SHP77 (cell line): ENCODE data around the gene NKX2-3.

Experiments
- DNase-seq, 2 experiments: peaks; one replicate each; lab custom pipeline; 2025; lab: John Stamatoyannopoulos, UW

Gene NKX2-3

DNA sequence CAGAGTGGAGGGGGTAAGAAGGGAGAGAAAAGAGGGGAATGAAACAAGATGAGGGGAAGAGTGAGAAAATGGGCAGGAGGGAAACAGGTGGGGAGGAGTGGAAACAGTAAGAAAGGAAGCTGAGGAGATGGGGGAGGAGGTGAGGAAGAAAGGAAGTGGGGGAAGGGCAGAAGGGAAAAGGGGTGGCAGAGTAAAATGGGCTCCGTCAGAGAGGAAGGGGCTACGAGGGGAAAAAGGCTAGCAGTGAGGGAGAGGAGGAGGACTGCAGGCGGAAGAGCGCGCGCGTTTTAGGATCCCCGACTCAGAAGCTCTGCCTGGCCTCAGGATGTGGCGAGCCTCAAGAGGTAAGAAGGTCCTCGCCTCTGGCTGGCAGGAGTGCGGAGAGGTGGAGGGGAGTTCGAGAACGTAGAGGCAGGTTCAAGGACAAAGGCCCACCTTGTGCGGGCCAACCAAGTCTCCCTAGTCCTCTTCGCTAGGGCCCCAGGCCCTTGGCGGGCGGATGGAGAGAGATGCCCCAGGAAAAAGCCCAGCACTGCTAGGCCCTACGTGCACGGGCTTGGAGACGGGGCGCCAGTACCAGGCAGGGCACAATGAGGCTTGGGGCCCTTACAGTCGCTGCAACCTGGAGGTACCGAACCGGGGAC is 5.8 kb upstream of the NKX2-3 start:
- DNase-seq: no peak

DNA sequence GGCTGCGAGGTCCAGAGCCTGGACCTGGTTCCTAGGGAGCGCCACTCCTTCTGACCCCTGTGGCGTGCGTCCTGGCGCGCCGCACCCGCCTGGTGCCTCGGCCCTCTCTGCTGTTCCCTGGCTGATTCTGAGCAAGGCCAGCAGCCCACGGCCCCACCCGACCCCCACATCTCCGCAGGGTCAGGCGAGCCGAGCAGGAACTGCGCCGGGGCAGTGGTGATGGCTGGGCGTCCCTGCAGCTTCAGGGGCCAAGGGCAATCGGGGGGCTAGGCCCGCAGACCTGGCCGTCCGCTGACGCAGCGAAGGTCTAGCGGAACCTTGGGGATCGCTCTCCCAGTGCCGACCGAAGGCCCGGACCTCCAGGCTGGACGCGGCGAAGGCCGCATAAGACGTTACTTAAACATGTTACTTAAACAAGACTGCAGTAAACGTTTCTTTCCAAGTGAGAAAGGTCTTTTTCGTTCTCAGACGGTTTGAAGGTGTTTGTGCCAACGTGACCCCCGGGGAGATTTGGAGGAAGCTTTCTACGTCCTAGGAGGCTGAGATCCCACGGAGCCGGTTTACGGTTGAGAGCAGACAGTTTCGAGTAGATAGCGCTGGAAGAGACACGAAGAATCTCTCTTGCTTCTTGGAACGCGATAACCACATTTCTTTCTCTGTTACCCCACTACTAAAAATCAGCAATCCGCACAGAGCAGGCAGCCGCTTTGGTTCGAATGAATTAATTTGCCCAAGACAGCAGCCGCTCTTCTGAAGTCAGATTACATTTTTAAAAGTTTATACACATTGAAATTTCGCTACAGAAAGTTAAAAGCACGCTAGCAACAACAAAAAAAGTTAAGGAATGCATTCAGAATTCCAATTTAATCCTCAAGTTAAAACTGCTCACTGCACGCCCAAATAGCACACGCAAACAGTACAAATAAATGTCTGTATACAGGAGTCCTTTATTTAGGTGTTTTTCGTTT is 4.9 kb upstream of the NKX2-3 start:
- DNase-seq: no peak

DNA sequence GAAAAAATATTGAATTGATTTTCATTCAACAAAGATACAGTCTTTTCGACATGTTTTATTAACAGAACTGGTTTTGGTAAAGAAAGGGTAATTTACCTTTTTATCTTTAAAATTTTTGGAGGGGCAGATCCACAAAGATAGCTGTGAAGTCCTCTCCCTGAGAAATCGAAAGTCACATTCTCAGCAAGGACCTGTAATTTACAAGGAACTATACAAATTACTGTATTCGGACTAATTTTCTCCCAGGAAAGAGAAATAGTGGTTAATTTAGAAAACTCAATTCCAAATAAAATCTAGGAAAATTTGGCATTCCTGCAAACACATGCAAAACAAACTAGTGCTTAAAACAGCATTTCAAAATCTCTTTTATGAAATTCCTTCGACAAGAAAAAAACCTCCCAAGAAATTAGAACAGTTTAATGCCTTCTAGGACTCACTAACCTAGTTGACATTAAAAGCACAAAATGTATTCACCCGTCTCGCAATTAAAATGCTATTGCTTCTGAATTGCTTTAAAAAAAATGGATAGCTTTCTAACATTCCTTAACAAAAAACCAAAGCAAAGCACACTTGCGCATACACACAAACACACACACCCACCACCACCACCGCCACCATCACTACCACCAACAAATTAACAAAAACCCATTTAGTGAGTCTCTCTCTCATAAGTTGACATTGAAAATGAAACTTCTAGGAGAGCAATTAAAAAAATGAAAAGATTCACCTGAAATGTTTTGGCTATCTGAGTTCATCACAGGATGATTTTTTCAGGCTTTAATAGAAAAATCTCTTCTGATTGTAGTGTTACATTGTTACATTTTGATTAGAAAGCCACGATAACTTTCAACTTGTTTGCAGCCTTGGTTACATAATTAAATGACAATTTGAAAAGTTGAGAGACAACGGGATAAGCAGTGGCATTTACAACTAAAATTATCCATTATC is 4.0 kb upstream of the NKX2-3 start:
- no peak for DNase-seq

DNA sequence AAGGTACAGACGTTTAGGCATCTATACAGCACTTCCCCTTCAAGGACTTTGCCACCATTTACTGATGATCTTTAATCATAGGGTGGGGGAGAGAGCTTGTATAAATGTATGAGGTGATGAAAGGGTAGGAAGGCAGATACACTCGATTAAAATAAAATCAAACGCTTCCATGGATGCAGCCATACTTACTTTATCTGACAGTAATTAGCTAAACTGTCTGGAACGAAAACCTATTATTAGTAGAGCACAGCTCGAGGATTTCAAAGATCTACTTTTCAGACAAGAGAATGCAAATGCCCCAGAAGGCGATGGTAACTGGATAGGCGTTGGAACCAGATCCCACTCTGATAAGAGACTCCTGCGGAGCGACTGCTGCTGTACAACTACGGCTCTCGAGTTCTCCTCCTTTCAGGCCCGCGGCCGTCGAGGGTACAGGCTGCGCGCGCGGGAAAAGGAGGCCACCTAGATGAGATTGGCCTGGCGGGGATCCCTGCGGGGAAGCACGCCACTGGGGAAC is 3.1 kb upstream of the NKX2-3 start:
- no peak for DNase-seq

DNA sequence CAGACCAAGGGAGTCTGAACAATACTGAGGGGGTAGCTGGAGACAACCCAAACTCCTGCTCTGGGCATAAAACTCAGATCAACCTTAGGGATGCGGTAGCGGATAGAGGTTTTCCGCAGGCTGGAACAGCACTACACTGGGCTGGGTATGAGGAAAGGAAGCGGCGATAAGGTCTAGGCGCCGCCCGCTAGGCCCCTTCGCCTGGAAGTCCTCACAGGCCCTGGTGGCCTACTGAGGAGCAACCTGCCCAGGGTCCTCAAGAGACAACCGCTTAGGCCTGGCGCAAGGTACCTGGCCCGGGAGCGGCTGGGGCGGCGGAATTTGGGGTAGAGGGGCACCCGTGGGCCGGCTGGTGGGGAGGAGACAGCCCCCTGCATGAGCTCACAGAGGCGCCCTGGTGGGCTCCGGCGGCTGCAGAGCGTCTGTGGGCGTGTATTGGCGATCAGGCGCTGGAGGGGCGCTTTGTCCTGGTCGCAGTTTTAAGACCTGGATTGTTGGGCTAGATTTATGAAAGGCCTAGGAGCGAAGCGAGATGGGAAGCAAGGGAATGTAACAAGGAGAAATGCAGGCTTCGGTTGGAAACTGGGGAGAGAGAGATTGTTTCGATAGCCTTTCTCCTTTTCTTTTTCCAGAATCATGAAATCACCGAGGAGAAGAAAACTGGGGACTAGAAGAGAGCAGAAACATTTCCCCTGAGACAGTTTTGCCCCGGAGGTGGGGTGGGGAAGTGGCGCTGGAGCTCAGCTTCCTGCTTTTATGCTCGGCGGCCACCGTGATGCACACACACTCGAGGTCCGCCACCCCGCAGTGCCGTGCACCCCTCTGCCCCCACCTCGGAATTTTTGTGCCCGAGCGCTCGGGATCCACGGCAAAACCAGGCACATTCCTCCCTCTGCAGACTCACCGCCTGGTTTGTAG is 2.4 kb upstream of the NKX2-3 start:
- no peak for DNase-seq

DNA sequence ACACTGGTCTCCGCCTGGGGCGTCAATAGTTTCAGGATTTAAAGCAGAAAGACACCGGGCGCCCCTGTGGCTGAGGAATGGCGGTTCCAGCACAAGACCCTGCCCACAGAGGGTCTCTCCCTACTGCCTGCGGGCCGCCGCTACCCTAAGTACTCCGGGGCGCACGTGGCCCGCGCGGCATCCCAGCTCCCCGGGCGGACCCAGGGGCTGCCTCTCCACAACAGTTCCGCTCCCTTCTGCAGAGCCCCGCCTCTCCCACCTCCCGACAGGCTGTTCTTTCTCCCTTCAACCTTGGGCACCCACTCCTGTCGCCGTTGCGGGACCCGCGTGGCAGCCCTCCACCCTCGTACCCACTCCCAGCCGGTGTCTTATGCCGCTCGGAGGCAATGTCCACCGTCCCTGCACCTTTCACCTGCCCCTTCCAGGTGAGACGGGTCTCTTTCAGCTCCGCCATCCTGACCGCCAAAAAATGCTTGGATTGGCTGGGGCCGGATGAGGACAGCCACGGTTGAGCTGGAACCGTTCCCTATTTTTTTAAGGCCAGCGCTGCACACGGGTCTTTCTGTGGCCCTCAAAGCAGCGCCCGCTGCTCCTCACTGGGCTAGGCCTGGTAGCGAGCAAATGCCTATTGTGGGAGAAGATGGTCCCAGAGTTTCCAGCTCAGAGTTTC is 1.6 kb upstream of the NKX2-3 start:
- no peak for DNase-seq

DNA sequence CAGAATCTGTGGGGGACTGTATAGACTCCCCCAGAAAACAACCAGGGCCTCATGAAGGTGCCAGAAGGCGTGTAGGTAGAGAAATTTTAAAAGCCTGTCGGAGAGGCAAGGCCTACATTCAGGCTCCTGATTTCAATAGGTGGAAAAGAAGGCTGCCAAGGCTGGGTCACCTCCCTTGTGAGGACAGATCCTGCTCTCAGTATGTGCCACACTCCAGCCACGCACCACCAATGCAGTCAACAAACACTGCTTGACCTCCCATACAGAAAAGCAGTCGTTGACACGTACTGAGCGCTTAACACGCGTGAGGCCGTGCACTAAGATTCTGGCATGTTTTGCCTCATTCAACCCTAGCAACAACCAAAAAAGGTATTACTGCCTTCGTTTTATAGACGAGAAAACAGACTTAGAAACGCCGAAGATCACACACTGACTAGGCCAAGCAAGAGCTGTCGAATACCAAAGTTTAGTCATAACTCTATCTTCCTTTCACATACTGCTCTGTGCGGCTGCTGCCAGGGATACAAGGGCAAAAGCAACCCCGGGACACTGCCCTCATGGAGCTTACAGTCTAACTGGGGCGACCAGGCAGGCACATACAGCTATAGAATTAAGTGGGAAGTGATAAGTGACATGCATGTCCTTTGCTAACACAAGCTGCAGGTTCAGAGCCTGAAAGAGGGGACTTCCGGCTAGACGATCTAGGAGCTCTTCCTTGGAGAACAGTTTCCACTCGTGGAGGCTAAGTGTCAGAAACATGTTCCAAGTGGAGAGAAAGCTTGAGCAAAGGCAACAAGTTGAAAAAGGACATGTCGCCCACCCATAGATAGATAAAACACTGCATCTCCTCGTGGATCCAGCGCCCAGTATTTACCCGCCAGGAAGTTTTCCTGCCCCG is 797 bp upstream of the NKX2-3 start:
- no peak for DNase-seq

DNA sequence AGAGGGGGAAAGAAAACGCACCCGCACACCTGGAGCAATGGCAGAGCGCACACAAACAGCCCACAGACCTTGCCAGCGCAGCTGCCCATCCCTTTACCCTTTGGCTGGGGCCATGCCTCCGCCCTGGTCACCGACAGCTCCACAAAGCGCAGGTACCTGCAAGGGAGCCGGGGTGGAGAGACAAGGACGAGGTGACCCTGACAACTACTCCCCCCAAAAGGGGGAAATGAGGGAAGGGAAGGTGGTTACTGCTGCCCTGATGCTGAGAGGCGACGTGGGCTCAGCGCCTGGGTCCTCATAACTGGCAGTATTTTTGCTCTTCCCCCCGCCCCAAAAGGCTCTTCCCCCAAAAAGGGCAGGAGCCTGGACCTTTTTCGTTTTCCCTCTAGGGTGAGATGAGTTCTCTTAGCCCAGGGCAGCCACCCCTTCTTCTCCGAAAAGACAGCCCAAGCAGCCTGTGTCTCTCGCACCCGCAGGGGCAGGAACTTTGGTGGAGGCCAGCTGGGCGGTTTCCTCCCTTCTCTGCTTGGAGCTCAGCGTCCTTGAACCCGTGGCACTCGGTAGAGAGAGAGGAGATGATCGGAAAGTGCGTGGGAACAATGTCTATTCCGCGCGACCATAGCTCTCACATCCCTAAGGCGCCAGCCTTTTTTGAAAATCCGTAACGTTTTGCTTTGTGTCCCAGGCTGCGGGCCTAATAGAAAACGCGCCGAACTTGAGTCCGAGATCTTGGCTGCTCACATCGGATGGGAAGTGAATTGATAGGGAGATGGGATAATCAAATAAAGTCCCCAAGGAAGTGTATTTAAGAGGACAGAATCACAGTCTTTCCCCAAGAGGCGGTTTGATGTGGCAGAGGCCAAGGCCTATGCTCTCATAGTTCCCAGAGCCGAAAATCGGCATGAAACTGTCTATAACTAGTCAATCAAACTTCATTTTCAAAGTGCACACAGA is 1.0 kb downstream of the NKX2-3 start:
- no peak for DNase-seq

DNA sequence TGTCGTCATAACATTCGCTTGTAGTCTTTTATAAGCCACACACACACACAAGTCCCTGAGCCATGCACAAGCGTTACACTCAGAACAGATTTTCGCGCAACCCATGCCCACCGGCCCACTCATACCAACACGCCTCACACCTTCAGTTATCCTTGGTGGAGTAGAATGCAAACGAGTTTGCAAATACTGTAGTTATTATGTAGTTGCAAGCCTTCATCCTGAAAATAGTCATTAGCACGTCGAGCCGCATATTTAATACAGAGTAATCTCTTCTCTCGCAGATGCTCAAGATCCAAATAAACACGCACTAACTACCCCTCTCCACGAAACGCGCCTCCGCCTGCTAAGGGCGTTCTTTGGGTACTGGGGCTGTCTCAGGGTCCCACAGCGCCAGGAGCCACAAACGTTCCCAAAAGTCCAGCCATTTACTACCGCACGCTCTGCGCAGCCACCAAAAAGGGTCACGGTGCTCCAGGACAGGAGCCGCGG is 1.8 kb downstream of the NKX2-3 start:
- DNase-seq: no peak

DNA sequence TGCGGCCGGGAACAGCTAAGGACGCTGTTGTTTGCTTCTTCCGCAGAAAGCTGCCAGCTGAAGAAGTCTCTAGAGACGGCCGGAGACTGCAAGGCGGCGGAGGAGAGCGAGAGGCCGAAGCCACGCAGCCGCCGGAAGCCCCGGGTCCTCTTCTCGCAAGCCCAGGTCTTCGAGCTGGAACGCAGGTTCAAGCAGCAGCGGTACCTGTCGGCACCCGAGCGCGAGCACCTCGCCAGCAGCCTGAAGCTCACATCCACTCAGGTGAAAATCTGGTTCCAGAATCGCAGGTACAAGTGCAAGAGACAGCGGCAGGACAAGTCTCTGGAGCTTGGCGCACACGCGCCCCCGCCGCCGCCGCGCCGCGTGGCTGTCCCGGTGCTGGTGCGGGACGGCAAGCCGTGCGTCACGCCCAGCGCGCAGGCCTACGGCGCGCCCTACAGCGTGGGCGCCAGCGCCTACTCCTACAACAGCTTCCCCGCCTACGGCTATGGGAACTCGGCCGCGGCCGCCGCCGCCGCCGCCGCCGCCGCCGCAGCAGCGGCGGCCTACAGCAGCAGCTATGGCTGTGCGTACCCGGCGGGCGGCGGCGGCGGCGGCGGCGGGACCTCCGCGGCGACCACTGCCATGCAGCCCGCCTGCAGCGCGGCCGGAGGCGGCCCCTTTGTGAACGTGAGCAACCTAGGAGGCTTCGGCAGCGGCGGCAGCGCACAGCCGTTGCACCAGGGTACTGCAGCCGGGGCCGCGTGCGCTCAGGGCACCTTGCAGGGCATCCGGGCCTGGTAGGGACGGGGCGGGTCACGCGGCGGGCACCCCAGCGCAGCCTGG is 2.4 kb downstream of the NKX2-3 start:
- DNase-seq: no peak

DNA sequence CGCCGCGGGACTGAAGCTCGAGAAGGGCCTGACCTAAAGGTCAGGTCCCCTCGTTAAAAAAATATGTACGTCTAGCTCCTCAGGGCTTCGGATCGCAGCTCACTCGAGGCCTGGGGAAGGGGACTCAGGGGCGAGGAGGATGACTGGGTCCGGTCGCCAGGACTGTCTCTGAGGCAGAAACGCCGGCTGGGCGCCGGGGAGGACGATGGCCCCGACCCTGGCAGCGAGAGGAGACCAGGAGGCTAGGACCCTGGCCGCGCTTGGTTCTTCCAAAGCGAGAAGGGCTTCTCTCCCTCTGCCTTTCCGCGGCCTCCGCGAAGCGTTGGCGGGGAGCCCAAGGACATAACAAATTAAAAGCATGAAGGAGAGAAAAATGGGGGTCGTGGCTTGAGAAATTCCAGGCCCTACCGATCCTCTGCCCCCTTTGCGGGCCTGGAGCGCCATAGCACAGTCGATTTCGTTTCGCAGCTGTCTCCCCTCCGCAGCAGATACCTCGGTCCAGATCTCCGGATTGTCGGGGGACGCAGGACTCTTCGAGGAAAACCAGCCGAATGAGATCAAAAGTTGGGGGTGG is 3.1 kb downstream of the NKX2-3 start:
- no peak for DNase-seq

DNA sequence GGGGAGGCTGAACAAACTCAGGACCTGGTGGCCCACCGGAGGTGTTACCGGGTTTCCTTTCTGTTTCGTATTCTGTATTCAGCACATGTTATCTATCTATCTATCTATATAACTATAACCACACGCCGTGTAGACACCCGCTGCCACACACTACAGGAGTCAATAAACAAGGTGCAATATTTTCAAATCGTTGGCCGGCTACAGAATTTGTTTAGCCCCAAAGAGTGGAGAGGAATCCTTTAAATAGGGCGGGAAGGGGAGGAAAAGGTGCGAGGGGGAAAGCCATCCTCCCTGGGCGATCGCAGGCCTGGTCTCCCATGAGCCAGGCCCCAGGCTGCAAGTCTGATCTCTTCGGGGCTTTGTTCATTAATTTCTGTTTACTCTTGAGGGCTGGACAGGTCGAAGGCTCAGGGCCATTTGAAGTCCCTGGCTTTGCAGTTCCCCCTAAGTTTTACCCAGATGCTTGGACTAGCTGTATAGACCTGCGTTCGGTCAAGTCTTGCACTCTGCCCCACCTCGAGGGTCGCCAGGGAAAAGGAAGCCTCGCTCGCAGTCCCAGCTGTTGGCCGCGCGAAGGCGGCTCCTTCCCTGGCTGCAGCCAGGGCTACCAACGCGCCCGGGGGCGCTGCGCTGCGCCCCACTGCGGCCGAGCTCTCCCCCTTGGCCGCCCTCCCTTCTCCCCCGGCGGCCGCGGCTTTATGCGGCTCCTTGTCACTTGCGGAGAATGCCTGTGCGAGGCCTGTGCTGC is 3.8 kb downstream of the NKX2-3 start:
- DNase-seq: no peak

DNA sequence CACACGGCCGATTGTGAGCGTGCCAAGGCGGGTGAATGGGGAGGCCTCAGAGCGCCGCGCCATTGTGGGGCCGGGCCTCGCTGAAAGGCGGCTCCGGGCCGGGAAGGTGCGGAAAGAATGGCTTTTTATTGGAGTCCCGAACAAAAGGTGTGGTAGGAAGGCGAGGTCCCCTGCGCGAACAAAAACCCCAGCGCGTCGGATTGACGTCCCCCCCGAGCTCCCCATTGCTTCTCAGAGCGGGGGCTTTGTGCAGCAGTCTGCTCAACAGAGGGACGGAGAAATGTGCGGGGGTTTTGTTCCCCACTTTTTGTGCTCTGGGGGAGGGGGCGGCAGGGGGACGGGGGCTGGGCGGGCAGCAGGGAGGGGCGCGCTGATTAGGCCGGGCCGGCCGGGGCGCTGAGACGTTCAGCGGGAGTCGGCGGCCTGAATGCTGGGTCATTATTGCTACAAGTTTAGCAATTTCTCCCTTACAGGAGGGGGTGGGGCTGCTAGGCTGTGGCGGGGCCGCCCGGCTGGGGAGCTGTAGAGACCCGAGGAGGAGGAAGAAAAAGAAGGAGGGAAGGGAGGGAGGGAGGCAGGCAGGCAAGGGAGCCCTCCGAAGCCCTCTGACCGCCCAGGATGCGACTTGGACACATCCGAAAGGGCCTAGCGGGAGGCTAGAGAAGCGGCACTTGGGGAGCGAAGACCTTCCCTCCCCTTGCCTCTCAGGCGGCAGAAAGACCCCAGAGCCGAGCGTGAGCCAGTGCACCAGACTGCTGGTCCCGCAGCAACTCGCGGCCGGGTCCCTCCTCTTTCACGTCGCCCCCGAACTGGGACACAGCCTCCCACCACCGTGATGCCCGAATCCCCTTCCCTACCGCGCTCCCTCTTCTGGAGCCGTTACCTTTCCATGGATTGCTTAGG is 4.6 kb downstream of the NKX2-3 start:
- DNase-seq: no peak

DNA sequence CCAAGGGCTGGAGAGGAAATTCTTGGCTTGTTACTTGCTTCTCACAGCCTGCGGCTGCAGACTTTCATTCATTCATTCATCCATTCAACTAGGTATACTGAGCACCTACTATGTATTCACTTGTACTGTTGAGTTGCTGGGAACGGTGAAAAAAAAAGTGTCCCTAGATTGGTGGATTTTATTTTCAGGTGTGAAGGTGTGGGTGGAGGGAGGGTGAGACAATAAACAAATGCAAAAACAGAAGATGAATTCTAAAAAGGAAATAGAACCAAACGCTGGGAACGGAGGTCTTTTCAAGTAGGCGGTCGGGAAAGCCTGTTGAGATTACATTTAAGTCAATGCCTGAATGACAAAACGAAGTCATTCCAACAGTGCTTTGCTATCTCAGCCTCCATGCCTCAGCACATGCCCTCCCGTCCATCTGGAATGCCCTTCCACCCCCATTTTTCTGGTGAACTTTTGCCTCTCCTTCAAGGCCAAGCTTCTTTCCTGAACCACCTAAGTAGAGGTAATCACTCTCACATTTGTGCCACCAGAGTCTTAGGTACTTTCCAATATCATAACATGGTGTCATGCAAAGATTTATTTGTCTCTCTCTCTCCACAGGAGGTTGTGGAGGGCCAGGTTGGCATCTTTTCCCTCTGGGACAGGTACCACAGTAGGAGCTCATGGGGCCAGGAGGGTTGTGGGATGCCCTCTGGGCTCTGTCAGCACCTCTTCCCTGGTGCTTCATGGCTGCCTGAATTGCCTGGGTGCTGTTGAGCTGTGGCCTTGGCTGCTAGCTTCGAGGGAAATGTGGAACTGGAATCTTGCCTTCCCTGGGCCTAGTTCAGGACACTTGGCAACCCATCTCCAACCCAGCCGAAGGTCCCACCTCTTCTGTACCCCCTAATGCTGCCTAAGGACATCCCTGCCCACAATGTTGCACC is 5.5 kb downstream of the NKX2-3 start:
- no peak for DNase-seq
